OCI-LY1 (cell line): ENCODE measurements around the gene OR10J1.

Experiments used
- H2AFZ ChIP-seq: fragments of 200-600 bp; sonication (generic), shearing (Covaris generic); 2 replicates; pipeline ENCODE4 v1.6.0; 2014; ENCODE audit warnings: antibody characterized with exemption, mild to moderate bottlenecking, low read length
- H3F3A ChIP-seq: fragments of 200-600 bp; sonication (generic), shearing (Covaris generic); 2 replicates; pipeline ENCODE4 v1.6.0; 2014; ENCODE audit warnings: mild to moderate bottlenecking, antibody characterized with exemption, low read length, moderate library complexity; ENCODE audit not compliant: insufficient read depth
- H3K27ac ChIP-seq: fragments of 200-600 bp; sonication (generic); 2 replicates; pipeline ENCODE4 v1.5.1; 2014; ENCODE audit warnings: low read length, mixed run types, mild to moderate bottlenecking, low read depth; ENCODE audit not compliant: poor library complexity, severe bottlenecking
- H3K27me3 ChIP-seq: fragments of 200-600 bp; sonication (generic); 2 replicates; pipeline ENCODE4 v1.6.0; 2014; ENCODE audit warnings: antibody characterized with exemption, mild to moderate bottlenecking, low read length, moderate library complexity; ENCODE audit not compliant: insufficient read depth
- H3K36me3 ChIP-seq: fragments of 200-600 bp; sonication (generic); 2 replicates; pipeline ENCODE4 v1.6.1; 2014; ENCODE audit warnings: mild to moderate bottlenecking, antibody characterized with exemption, low read length, moderate library complexity, mixed read lengths; ENCODE audit not compliant: insufficient read depth
- H3K4me1 ChIP-seq: fragments of 200-600 bp; sonication (generic); 2 replicates; pipeline ENCODE4 v1.5.1; 2014; ENCODE audit warnings: mild to moderate bottlenecking, low read length, moderate library complexity; ENCODE audit not compliant: insufficient read depth, severe bottlenecking
- H3K4me2 ChIP-seq: fragments of 200-600 bp; sonication (generic), shearing (Covaris generic); 2 replicates; pipeline ENCODE4 v1.6.1; 2014; ENCODE audit warnings: low read length
- H3K4me3 ChIP-seq: fragments of 200-600 bp; sonication (generic); 2 replicates; pipeline ENCODE4 v1.5.1; 2014; ENCODE audit warnings: low read length, low read depth, mild to moderate bottlenecking, mixed read lengths; ENCODE audit not compliant: poor library complexity, severe bottlenecking
- H3K79me2 ChIP-seq: fragments of 200-600 bp; shearing (Covaris generic); 2 replicates; pipeline ENCODE4 v1.6.1; 2016; ENCODE audit warnings: mixed run types, low read length, mixed read lengths; ENCODE audit not compliant: insufficient read depth
- H3K9ac ChIP-seq: fragments of 200-600 bp; sonication (generic), shearing (Covaris generic); 2 replicates; pipeline ENCODE4 v1.6.1; 2014; ENCODE audit warnings: mild to moderate bottlenecking, low read length, mixed read lengths
- H3K9me2 ChIP-seq: fragments of 200-600 bp; sonication (generic), shearing (Covaris generic); 2 replicates; pipeline ENCODE4 v1.6.1; 2014; ENCODE audit warnings: low read depth, mild to moderate bottlenecking, low read length, mixed read lengths
- H3K9me3 ChIP-seq: fragments of 200-600 bp; shearing (Covaris generic); 2 replicates; pipeline ENCODE4 v1.6.1; 2014; ENCODE audit warnings: low read length, mixed read lengths
- H4K20me1 ChIP-seq: fragments of 200-600 bp; sonication (generic), shearing (Covaris generic); 2 replicates; pipeline ENCODE4 v1.6.0; 2016; ENCODE audit warnings: mild to moderate bottlenecking, low read length; ENCODE audit not compliant: insufficient read depth
- EZH2 ChIP-seq: fragments of 200-600 bp; sonication (generic), shearing (Covaris generic); IDR thresholded peaks from 2 replicates; pipeline ENCODE4 v1.8.0; 2017; ENCODE audit warnings: borderline replicate concordance, mixed run types, mild to moderate bottlenecking, antibody characterized with exemption, low read length, moderate library complexity, mixed read lengths
- TF ChIP-seq, protein P1 (sequence below): fragments of 200-600 bp; sonication (generic), shearing (Covaris generic); IDR thresholded peaks from 2 replicates; pipeline ENCODE4 v1.5.1; 2017; ENCODE audit warnings: mild to moderate bottlenecking, antibody characterized with exemption, low read length, moderate library complexity, mixed read lengths

Gene OR10J1

GRCh38 chr1:159474926-159475325 is 35.4 kb downstream of the OR10J1 start:
- no peaks in the 10 kb centered on the region for H3K9me3 ChIP-seq
- H4K20me1 ChIP-seq, result no peaks in the 10 kb centered on the region
- H3K79me2 ChIP-seq, result no peaks in the 10 kb centered on the region
- no peak for TF ChIP-seq EZH2
- TF ChIP-seq, protein P1, sequence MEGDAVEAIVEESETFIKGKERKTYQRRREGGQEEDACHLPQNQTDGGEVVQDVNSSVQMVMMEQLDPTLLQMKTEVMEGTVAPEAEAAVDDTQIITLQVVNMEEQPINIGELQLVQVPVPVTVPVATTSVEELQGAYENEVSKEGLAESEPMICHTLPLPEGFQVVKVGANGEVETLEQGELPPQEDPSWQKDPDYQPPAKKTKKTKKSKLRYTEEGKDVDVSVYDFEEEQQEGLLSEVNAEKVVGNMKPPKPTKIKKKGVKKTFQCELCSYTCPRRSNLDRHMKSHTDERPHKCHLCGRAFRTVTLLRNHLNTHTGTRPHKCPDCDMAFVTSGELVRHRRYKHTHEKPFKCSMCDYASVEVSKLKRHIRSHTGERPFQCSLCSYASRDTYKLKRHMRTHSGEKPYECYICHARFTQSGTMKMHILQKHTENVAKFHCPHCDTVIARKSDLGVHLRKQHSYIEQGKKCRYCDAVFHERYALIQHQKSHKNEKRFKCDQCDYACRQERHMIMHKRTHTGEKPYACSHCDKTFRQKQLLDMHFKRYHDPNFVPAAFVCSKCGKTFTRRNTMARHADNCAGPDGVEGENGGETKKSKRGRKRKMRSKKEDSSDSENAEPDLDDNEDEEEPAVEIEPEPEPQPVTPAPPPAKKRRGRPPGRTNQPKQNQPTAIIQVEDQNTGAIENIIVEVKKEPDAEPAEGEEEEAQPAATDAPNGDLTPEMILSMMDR, result no peak
- H3K27ac ChIP-seq, result no peak overlapping the region
- H3K4me3 ChIP-seq, result no peak overlapping the region
- no peaks in the 10 kb centered on the region for H3K27me3 ChIP-seq
- no peaks in the 10 kb centered on the region for H3K4me1 ChIP-seq
- H3K9me2 ChIP-seq, result no peaks in the 10 kb centered on the region
- H3F3A ChIP-seq, result no peaks in the 10 kb centered on the region
- H3K36me3 ChIP-seq, result no peaks in the 10 kb centered on the region
- no peak overlapping the region for H2AFZ ChIP-seq
- H3K4me2 ChIP-seq, result no peak overlapping the region
- H3K9ac ChIP-seq, result no peak overlapping the region

DNA sequence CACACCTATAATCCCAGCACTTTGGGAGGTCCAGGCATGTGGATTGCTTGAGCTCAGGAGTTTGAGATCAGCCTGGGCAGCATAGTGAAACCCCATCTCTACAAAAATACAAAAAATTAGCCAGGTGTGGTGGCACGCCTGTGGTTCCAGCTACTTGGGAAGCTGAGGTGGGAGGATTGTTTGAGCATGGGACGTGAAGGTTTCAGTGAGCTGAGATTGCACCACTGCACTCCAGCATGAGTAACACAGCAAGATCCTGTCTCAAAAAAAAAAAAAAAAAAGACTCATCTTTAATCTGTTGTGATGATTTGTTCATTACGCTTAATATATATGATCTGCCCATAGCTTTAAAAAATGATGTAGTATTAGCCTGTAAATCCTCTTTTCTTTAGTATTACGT is 44.0 kb downstream of the OR10J1 start:
- TF ChIP-seq EZH2, result no peak
- TF ChIP-seq, protein P1, result no peak

More for the DNA sequence above, 44.0 kb downstream of the OR10J1 start:
- Histone ChIP-seq H3K79me2 (no peaks in the 10 kb centered on the region), H3K27ac (no peak overlapping the region), H4K20me1 (no peaks in the 10 kb centered on the region), H3K9me2 (no peaks in the 10 kb centered on the region), H3K36me3 (no peaks in the 10 kb centered on the region), H3K4me1 (no peaks in the 10 kb centered on the region), H3K4me3 (no peak overlapping the region), H3K9me3 (no peaks in the 10 kb centered on the region), H3F3A (no peaks in the 10 kb centered on the region), H2AFZ (no peak overlapping the region), H3K9ac (no peak overlapping the region), H3K27me3 (no peaks in the 10 kb centered on the region), H3K4me2 (no peak overlapping the region)
